H9 (cell line): ENCODE data around the gene RBMS3. TPM values are rescaled to one million over a fixed set of nuclear protein-coding genes. Genes with fewer than 3 reads are reported as not detected.

Source experiments
- DNase-seq: peaks from one replicate; pipeline ENCODE4 v3.0.0-alpha.2; 2017
- H2AFZ ChIP-seq: one replicate; pipeline ENCODE4 v1.6.1; 2013; ENCODE audit warnings: mild to moderate bottlenecking, low read length, control low read depth, moderate library complexity
- H2AK5ac ChIP-seq: 2 replicates; pipeline ENCODE4 v1.6.1; 2013; ENCODE audit warnings: low read length, control low read depth, mixed read lengths; ENCODE audit not compliant: insufficient read length
- H2BK120ac ChIP-seq: one replicate; pipeline ENCODE4 v1.6.1; 2013; ENCODE audit warnings: low read depth, mild to moderate bottlenecking, low read length, control low read depth, inconsistent platforms; ENCODE audit not compliant: poor library complexity, severe bottlenecking
- H2BK12ac ChIP-seq: 2 replicates; pipeline ENCODE4 v1.6.1; 2013; ENCODE audit warnings: low read length, control low read depth, mixed read lengths, low read depth; ENCODE audit not compliant: insufficient read length
- H2BK15ac ChIP-seq: 2 replicates; pipeline ENCODE4 v1.6.1; 2013; ENCODE audit warnings: low read depth, low read length, control low read depth
- H2BK20ac ChIP-seq: one replicate; pipeline ENCODE4 v1.6.1; 2013; ENCODE audit warnings: low read depth, mild to moderate bottlenecking, low read length, control low read depth, inconsistent platforms; ENCODE audit not compliant: poor library complexity, severe bottlenecking
- H2BK5ac ChIP-seq: 2 replicates; pipeline ENCODE4 v1.6.1; 2013; ENCODE audit warnings: low read length, control low read depth, mixed read lengths; ENCODE audit not compliant: insufficient read length
- H3K14ac ChIP-seq: 2 replicates; pipeline ENCODE4 v1.6.1; 2013; ENCODE audit warnings: low read length, control low read depth; ENCODE audit not compliant: insufficient read depth
- H3K18ac ChIP-seq: 2 replicates; pipeline ENCODE4 v1.6.1; 2013; ENCODE audit warnings: low read depth, mild to moderate bottlenecking, mixed read lengths, low read length, control low read depth; ENCODE audit not compliant: insufficient read length
- H3K23ac ChIP-seq: 2 replicates; pipeline ENCODE4 v1.6.1; 2013; ENCODE audit warnings: low read length, control low read depth, mixed read lengths, low read depth; ENCODE audit not compliant: insufficient read length
- H3K23me2 ChIP-seq: 2 replicates; pipeline ENCODE4 v1.6.1; 2013; ENCODE audit warnings: low read depth, mild to moderate bottlenecking, mixed read lengths, low read length, control low read depth; ENCODE audit not compliant: insufficient read length, poor library complexity, severe bottlenecking
- H3K27ac ChIP-seq: 2 replicates; pipeline ENCODE4 v1.5.1; 2013; ENCODE audit warnings: low read length, control low read depth, mixed read lengths, low read depth; ENCODE audit not compliant: insufficient read length
- H3K27me3 ChIP-seq: 2 replicates; pipeline ENCODE4 v1.6.1; 2013; ENCODE audit warnings: low read length, control low read depth, inconsistent platforms; ENCODE audit not compliant: insufficient read depth
- H3K4ac ChIP-seq: 2 replicates; pipeline ENCODE4 v1.6.1; 2013; ENCODE audit warnings: low read depth, mild to moderate bottlenecking, control low read depth, inconsistent platforms, low read length, moderate library complexity
- H3K4me1 ChIP-seq: 2 replicates; pipeline ENCODE4 v1.6.1; 2013; ENCODE audit warnings: low read length, control low read depth, inconsistent platforms; ENCODE audit not compliant: insufficient read depth
- H3K4me2 ChIP-seq: 2 replicates; pipeline ENCODE4 v1.6.1; 2013; ENCODE audit warnings: low read length, control low read depth, mixed read lengths; ENCODE audit not compliant: insufficient read length, insufficient read depth
- H3K56ac ChIP-seq: 2 replicates; pipeline ENCODE4 v1.6.1; 2013; ENCODE audit warnings: low read depth, mild to moderate bottlenecking, mixed read lengths, low read length, control low read depth; ENCODE audit not compliant: insufficient read length
- H3K79me1 ChIP-seq: 2 replicates; pipeline ENCODE4 v1.6.1; 2013; ENCODE audit warnings: low read depth, mild to moderate bottlenecking, moderate library complexity, low read length, control low read depth, inconsistent platforms; ENCODE audit not compliant: insufficient read depth, poor library complexity, severe bottlenecking
- H3K79me2 ChIP-seq: 2 replicates; pipeline ENCODE4 v1.6.1; 2013; ENCODE audit warnings: low read length, control low read depth, inconsistent platforms; ENCODE audit not compliant: insufficient read depth
- H3K9ac ChIP-seq: 2 replicates; pipeline ENCODE4 v1.6.1; 2013; ENCODE audit warnings: low read length, control low read depth, mixed read lengths; ENCODE audit not compliant: insufficient read length; ENCODE audit errors: extremely low read depth
- H3K9me3 ChIP-seq: one replicate; pipeline ENCODE4 v1.6.1; 2013; ENCODE audit warnings: low read depth, low read length, inconsistent platforms; ENCODE audit not compliant: control insufficient read depth
- H3T11ph ChIP-seq: one replicate; pipeline ENCODE4 v1.6.1; 2013; ENCODE audit warnings: mild to moderate bottlenecking, low read length, control low read depth, inconsistent platforms
- H4K20me1 ChIP-seq: one replicate; pipeline ENCODE4 v1.6.1; 2013; ENCODE audit not compliant: control insufficient read depth, insufficient read length, insufficient read depth
- H4K5ac ChIP-seq: 2 replicates; pipeline ENCODE4 v1.6.1; 2013; ENCODE audit warnings: low read depth, mild to moderate bottlenecking, mixed read lengths, low read length, control low read depth; ENCODE audit not compliant: insufficient read length
- H4K8ac ChIP-seq: replicated peaks from 2 replicates; pipeline ENCODE4 v1.6.1; 2013; ENCODE audit warnings: low read length, control low read depth, mixed read lengths, low read depth; ENCODE audit not compliant: insufficient read length
- H4K91ac ChIP-seq: 2 replicates; pipeline ENCODE4 v1.6.1; 2013; ENCODE audit warnings: low read depth, mild to moderate bottlenecking, moderate library complexity, mixed read lengths, low read length, control low read depth; ENCODE audit not compliant: insufficient read length
- H3K27ac Mint-ChIP-seq, 3 experiments: 2 replicates in 2 of 3; 3 replicates in 1 of 3; pipeline ENCODE4 v1.8.0; 2020 to 2021; ENCODE audit warnings: mixed read lengths in 3 of 3, mild to moderate bottlenecking in 1 of 3, moderate library complexity in 1 of 3
- H3K27me3 Mint-ChIP-seq: 2 replicates; pipeline ENCODE4 v1.8.0; 2021; ENCODE audit warnings: low read depth, mild to moderate bottlenecking, moderate library complexity, mixed read lengths
- H3K36me3 Mint-ChIP-seq, 3 experiments: 2 replicates in 2 of 3; 3 replicates in 1 of 3; pipeline ENCODE4 v1.8.0; 2020 to 2021; ENCODE audit warnings: low read depth in 3 of 3, mixed read lengths in 3 of 3; ENCODE audit not compliant: insufficient read depth in 1 of 3
- H3K4me1 Mint-ChIP-seq, 2 experiments: 2 replicates each; pipeline ENCODE4 v1.8.0; 2020; ENCODE audit warnings: mixed read lengths in 2 of 2
- H3K4me3 Mint-ChIP-seq, 2 experiments: 2 replicates in 1 of 2; 3 replicates in 1 of 2; pipeline ENCODE4 v1.8.0; 2020 to 2021; ENCODE audit warnings: mild to moderate bottlenecking in 2 of 2, mixed read lengths in 2 of 2, moderate library complexity in 1 of 2
- H3K9me3 Mint-ChIP-seq, 2 experiments: 2 replicates in 1 of 2; 3 replicates in 1 of 2; pipeline ENCODE4 v1.8.0; 2020; ENCODE audit warnings: mild to moderate bottlenecking in 2 of 2, mixed read lengths in 2 of 2, moderate library complexity in 1 of 2
- WGBS: extraction: QIAGEN DNeasy Blood & Tissue Kit; methylation state at CpG from one replicate; pipeline ENCODE4 v1.1.7; 2013; ENCODE audit warnings: missing lambda C conversion rate, low lambda C conversion rate, mixed read lengths; ENCODE audit not compliant: insufficient read length; ENCODE audit errors: extremely low coverage; 5-methylcytosine and 5-hydroxymethylcytosine counted together
- total RNA-seq: library from RNA; stranded (reverse); gene quantifications from 2 replicates; pipeline ENCODE4 v1.2.1, GENCODE V29; 2021
- TF ChIP-seq, protein P1 (sequence below): fragments of 200-600 bp; sonication (generic); conservative IDR thresholded peaks from 3 replicates; pipeline ENCODE4 v1.8.0; 2021; ENCODE audit warnings: antibody characterized with exemption, mild to moderate bottlenecking

RBMS3 gene
- total RNA-seq, 1 experiment from 2014 or later, result 8.1 TPM

DNA sequence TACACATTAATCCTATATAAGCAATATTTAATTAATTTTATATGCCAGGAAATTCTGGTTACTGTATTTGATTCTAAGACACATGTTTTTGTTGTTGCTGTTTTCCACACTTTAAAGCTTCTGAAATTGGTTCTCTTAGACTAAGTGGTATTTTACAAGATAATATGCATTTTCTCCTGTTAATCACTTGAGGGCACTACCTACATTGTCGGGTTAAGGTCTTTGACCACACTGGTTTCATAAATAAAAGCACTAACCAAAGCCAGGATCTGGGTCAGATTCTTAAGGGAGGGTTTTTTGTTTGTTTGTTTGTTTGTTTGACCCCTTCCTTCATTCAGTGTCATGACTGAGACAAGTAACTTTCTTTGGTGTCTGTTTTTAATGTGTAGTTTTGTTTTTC is 590.2 kb downstream of the RBMS3 start:
- Histone ChIP-seq H3K4ac (no peak overlapping the region), H4K5ac (no peak overlapping the region), H2AFZ (no peak overlapping the region), H3K4me2 (no peak overlapping the region), H3K18ac (no peak overlapping the region), H2BK12ac (no peak overlapping the region), H2BK15ac (no peak overlapping the region), H2BK120ac (no peak overlapping the region), H3K23me2 (no peaks in the 10 kb centered on the region), H2BK5ac (no peak overlapping the region), H3K56ac (no peak overlapping the region), H3K9ac (no peak overlapping the region), H3K23ac (no peak overlapping the region), H3K14ac (no peak overlapping the region), H3K4me1 (no peaks in the 10 kb centered on the region), H3K27me3 (no peaks in the 10 kb centered on the region), H4K91ac (no peak overlapping the region), H4K8ac (no peak overlapping the region), H3K27ac (no peak overlapping the region), H2BK20ac (no peak overlapping the region), H4K20me1 (no peaks in the 10 kb centered on the region), H3K9me3 (no peaks in the 10 kb centered on the region), H3T11ph (no peak overlapping the region), H3K79me2 (no peaks in the 10 kb centered on the region), H2AK5ac (no peak overlapping the region), H3K79me1 (no peaks in the 10 kb centered on the region)
- no CpG with 5 or more reads among the region's 1 CpG for WGBS
- Mint-ChIP-seq H3K27me3 (no peaks in the 10 kb centered on the region), H3K4me1 (peaks cover 18% of the 10 kb centered on the region in 2 experiments), H3K9me3 (no peaks in the 10 kb centered on the region), H3K4me3 (no peak overlapping the region), H3K36me3 (no peaks in the 10 kb centered on the region), H3K27ac (no peak overlapping the region)
- TF ChIP-seq, protein P1, sequence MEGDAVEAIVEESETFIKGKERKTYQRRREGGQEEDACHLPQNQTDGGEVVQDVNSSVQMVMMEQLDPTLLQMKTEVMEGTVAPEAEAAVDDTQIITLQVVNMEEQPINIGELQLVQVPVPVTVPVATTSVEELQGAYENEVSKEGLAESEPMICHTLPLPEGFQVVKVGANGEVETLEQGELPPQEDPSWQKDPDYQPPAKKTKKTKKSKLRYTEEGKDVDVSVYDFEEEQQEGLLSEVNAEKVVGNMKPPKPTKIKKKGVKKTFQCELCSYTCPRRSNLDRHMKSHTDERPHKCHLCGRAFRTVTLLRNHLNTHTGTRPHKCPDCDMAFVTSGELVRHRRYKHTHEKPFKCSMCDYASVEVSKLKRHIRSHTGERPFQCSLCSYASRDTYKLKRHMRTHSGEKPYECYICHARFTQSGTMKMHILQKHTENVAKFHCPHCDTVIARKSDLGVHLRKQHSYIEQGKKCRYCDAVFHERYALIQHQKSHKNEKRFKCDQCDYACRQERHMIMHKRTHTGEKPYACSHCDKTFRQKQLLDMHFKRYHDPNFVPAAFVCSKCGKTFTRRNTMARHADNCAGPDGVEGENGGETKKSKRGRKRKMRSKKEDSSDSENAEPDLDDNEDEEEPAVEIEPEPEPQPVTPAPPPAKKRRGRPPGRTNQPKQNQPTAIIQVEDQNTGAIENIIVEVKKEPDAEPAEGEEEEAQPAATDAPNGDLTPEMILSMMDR, result no peak; the same call in 2 of the 3 replicates
- DNase-seq, result no peak
